Chondrocyte (in vitro differentiated cells): ENCODE results near the gene SERPINE2. TPM values are rescaled to one million over a fixed set of nuclear protein-coding genes. Genes with fewer than 3 reads are reported as not detected.

Source experiments
- DNase-seq: peaks from one replicate; pipeline ENCODE4 v3.0.0; 2021; ENCODE audit warnings: mixed read lengths, low spot score
- H3K27ac Mint-ChIP-seq: one replicate; pipeline ENCODE4 v1.8.0; 2021; ENCODE audit warnings: mild to moderate bottlenecking, moderate library complexity, mixed read lengths; ENCODE audit not compliant: unreplicated experiment
- H3K27me3 Mint-ChIP-seq: 2 replicates; pipeline ENCODE4 v1.8.0; 2021; ENCODE audit warnings: low read depth, mixed read lengths
- H3K36me3 Mint-ChIP-seq: 2 replicates; pipeline ENCODE4 v1.8.0; 2021; ENCODE audit warnings: low read depth, mixed read lengths
- H3K4me1 Mint-ChIP-seq: 2 replicates; pipeline ENCODE4 v1.8.0; 2021; ENCODE audit warnings: low read depth, mild to moderate bottlenecking, mixed read lengths
- H3K4me3 Mint-ChIP-seq: one replicate; pipeline ENCODE4 v1.8.0; 2021; ENCODE audit warnings: mild to moderate bottlenecking, moderate library complexity, mixed read lengths; ENCODE audit not compliant: unreplicated experiment
- H3K9me3 Mint-ChIP-seq: 2 replicates; pipeline ENCODE4 v1.8.0; 2021; ENCODE audit warnings: low read depth, mixed read lengths
- total RNA-seq: library from RNA; stranded (reverse); gene quantifications from 3 replicates; pipeline ENCODE4 v1.2.1, GENCODE V29; 2021
- TF ChIP-seq, protein P1 (sequence below): fragments of 200-600 bp; sonication (generic); IDR thresholded peaks from 2 replicates; pipeline ENCODE4 v1.5.0; 2021; ENCODE audit warnings: antibody characterized with exemption, mild to moderate bottlenecking, moderate library complexity

The SERPINE2 gene
- total RNA-seq, 1 donor from 2014 or later = 46.9 TPM

DNA sequence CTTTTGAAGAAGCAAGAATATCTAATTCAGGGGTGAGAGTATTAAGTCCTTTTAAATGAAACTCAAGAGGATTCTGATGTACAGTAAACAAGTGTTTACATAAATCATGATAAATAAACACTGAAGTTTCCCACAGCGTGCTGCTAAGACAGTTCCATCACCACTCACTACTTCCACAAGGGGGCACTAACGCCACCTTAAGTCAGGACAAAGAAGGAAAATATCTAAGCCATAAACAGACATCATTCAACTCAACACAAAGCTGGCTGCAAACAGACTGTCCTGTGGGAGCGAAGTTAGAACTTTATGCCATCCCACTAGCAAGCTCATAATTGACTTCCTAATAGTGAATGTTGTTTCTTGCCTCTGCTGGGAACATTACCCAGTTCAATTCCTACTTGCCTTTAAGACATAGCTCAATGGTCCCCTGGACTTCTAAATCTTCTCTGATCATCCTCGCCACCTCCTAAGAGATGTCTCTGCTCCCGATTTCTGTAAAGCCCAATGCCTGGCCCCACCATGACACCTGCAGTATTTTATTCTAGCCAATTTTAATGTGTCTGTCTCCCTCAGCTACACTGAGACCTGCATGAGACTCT is 45.4 kb downstream of the SERPINE2 start:
- no peak overlapping the region for H3K4me3 Mint-ChIP-seq
- H3K4me1 Mint-ChIP-seq = peaks cover 18% of the 10 kb centered on the region
- no peak overlapping the region for H3K27ac Mint-ChIP-seq
- no peaks in the 10 kb centered on the region for H3K27me3 Mint-ChIP-seq
- H3K9me3 Mint-ChIP-seq = peaks cover 7% of the 10 kb centered on the region
- DNase-seq = no peak
- peaks cover 8% of the 10 kb centered on the region for H3K36me3 Mint-ChIP-seq
- TF ChIP-seq, protein P1, sequence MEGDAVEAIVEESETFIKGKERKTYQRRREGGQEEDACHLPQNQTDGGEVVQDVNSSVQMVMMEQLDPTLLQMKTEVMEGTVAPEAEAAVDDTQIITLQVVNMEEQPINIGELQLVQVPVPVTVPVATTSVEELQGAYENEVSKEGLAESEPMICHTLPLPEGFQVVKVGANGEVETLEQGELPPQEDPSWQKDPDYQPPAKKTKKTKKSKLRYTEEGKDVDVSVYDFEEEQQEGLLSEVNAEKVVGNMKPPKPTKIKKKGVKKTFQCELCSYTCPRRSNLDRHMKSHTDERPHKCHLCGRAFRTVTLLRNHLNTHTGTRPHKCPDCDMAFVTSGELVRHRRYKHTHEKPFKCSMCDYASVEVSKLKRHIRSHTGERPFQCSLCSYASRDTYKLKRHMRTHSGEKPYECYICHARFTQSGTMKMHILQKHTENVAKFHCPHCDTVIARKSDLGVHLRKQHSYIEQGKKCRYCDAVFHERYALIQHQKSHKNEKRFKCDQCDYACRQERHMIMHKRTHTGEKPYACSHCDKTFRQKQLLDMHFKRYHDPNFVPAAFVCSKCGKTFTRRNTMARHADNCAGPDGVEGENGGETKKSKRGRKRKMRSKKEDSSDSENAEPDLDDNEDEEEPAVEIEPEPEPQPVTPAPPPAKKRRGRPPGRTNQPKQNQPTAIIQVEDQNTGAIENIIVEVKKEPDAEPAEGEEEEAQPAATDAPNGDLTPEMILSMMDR = peak; percentile 90

DNA sequence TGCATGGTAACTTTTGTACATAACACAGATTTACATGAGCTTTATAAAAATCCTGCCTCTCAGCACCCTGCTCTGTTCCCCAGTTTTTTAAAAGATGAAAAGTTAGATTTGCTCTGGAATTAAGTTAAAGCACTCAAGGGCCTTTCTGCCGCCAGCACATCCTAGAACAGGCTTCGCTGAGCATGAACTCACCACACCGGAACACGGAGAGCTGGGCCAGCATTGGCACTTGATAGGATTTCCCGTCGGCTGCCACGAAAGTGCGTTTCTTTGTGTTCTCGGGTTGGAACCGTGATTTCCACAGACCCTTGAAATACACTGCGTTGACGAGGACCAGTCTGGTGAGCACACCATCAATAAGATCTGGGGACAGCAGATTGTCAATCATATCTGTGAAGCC is 47.5 kb downstream of the SERPINE2 start:
- DNase-seq = no peak
- Mint-ChIP-seq H3K36me3 (peaks cover 4% of the 10 kb centered on the region), H3K27me3 (no peaks in the 10 kb centered on the region), H3K4me1 (peaks cover 18% of the 10 kb centered on the region), H3K27ac (no peak overlapping the region), H3K4me3 (no peak overlapping the region), H3K9me3 (peaks cover 7% of the 10 kb centered on the region)
- TF ChIP-seq, protein P1 = no peak

DNA sequence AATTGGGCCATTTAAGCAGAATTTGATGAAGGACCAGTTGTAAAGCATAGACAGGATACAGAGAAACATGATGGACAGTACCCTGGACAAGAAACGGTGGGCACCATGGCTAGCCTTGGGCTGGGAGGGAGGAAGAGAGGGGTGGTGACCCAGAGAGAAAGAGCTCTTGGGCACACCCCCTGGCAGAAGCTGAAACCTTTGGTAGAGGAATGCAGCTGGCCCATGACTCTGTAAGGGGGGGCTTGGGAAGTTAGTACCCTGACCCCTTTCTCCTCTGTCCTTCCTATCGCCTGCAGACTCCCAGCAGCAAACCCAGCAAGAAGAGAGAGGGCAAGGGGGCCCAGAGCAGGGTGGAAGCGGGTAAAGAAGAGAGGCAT is 49.2 kb downstream of the SERPINE2 start:
- no peak for DNase-seq
- H3K4me3 Mint-ChIP-seq = no peak overlapping the region
- H3K9me3 Mint-ChIP-seq = no peaks in the 10 kb centered on the region
- H3K36me3 Mint-ChIP-seq = peaks cover under 1% of the 10 kb centered on the region
- no peak overlapping the region for H3K27ac Mint-ChIP-seq
- H3K4me1 Mint-ChIP-seq = peaks cover 11% of the 10 kb centered on the region
- TF ChIP-seq, protein P1 = no peak
- H3K27me3 Mint-ChIP-seq = no peaks in the 10 kb centered on the region

DNA sequence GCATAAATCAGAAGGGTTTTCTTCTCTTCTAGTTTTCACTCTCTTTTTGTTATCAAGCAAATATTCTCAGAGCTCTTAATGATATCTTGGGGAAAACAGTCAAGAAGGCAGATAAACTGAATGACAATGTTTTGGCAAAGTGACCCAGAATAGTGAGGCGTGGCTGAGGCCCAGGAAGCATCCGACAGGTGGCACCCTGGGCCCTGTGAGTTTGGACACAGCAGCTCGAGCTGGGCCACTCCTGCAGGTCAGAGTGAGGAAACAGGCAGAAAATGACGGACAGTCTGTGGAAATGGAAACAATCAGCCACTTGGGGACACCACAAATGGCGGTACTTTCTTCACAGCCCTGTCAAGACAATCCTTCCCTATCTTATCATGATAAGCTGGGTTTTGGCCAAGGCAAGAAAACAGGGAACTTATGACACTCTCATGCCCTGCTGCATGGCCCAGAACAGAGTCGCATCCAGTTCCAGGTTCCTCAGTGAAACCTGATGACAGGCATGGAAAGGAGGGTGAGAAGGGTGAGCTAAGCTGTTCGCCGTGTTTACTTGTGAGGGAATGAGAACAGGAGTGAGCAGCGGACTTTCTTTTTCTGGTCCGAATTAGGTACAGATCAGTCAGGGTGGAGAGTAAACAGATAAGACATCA is 49.8 kb downstream of the SERPINE2 start:
- TF ChIP-seq, protein P1 = no peak
- H3K27ac Mint-ChIP-seq = no peak overlapping the region

DNA sequence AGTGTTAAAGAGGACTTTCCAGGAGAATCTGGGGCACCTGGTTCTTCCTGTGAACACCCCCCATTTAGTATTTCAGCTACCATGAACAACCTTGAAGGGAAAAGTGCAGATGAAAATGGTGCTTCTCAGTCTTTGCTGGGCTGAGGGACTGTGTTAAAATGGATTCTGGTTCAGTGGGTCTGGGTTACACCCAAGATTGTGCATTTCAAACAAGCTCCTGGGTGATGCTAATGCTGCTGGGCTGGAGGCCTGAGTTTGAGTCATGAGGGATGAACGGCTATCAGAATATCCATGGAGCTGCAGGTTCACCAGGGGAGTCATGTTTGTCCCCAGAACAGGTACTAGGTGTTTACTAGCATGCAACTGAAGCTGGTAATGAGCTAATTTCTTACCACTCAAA is 57.8 kb downstream of the SERPINE2 start:
- TF ChIP-seq, protein P1 = no peak
- Mint-ChIP-seq H3K4me3 (no peak overlapping the region), H3K4me1 (peaks cover 4% of the 10 kb centered on the region), H3K36me3 (peaks cover 3% of the 10 kb centered on the region), H3K27ac (no peak overlapping the region), H3K9me3 (no peaks in the 10 kb centered on the region), H3K27me3 (no peaks in the 10 kb centered on the region)
- DNase-seq = no peak

More for the DNA sequence above, 49.8 kb downstream of the SERPINE2 start:
- Mint-ChIP-seq H3K4me3 (no peak overlapping the region), H3K4me1 (peaks cover 11% of the 10 kb centered on the region), H3K9me3 (no peaks in the 10 kb centered on the region), H3K27me3 (no peaks in the 10 kb centered on the region), H3K36me3 (peaks cover 3% of the 10 kb centered on the region)
- no peak for DNase-seq
